ENCODE results near the gene FICD. TPM values are rescaled to one million over a fixed set of nuclear protein-coding genes. Genes with fewer than 3 reads are reported as not detected.
A peak's percentile ranks its signal among the peaks of the same experiment; 100 is the strongest.

The FICD gene
- total and polyA plus RNA-seq, 9 of the 15 experiments (the other 6 are each of a cell fraction or from before 2014, with no cell fraction given) = 0.88 to 4.5 (median 1.9) TPM

GRCh38 chr12:108519558-108519957 lies 4.5 kb downstream of the FICD start:
- no peaks in the 10 kb centered on the region for H3K9me3 ChIP-seq (replicated peaks; ENCODE audit: control insufficient read depth, insufficient read depth, low read depth, low read length)
- DNase-seq (ENCODE audit: extremely low read depth in 1 of 4, low spot score in 3 of 4) = peak; percentile 38 to 59 (median 48)
- in situ Hi-C loops (cut with MboI) (no loop called here), intact Hi-C loops (cut with micrococcal nuclease) (loop anchor here (1.0 kb wide), 1 partner anchor 99 kb away; no protein-coding TSS in a partner anchor)
- H3K4me3 ChIP-seq = no peak overlapping the region
- TF ChIP-seq CTCF (IDR thresholded peaks at IDR 0.05 in 2 of 3, conservative IDR thresholded peaks at IDR 0.05 in 1 of 3; ENCODE audit: insufficient read depth in 2 of 3, low read depth in 1 of 3, low read length in 3 of 3) (peak; percentile 15 to 44 (median 43); a peak in 2 of 6 replicates), ZBTB12 (CRISPR knock-in tag; IDR thresholded peaks at IDR 0.05) (no peak), USF2 (CRISPR knock-in tag; IDR thresholded peaks at IDR 0.05) (peak; percentile 52; the same call in 1 of the 2 replicates), ZNF696 (CRISPR knock-in tag; conservative IDR thresholded peaks at IDR 0.05) (no peak), ZNF766 (CRISPR knock-in tag; conservative IDR thresholded peaks at IDR 0.05) (no peak)
- peaks cover 8 to 21% of the 10 kb centered on the region in 2 experiments; a peak in 4 of 5 replicates for H3K4me1 ChIP-seq (replicated peaks in 1 of 2; ENCODE audit: control insufficient read depth in 2 of 2, insufficient read depth in 2 of 2, low read length in 2 of 2)
- peaks cover 73% of the 10 kb centered on the region for H3K36me3 ChIP-seq (ENCODE audit: control insufficient read depth, insufficient read depth, low read length)
- peaks cover 8% of the 10 kb centered on the region for H3K79me2 ChIP-seq (ENCODE audit: control insufficient read depth, insufficient read depth, low read length)
- ChIA-PET POLR2A (interaction anchor here (0.7 kb wide), 1 partner anchor 18 kb away, joined by 4 read pairs; no protein-coding TSS in a partner anchor), CTCF (ENCODE audit: low intra/inter-chr PET ratio) (no interaction called here)
- no TSS peak for BruUV-seq (replicated peaks)
- ATAC-seq = peak; percentile 28
- FAIRE-seq = peak; percentile 73
- H2AFZ ChIP-seq (ENCODE audit: low read depth, low read length) = no peak overlapping the region
- no peak overlapping the region for H3K4me2 ChIP-seq (ENCODE audit: insufficient read depth, low read length)
- H3K27ac ChIP-seq (ENCODE audit: extremely low read depth, low read depth, low read length) = no peak overlapping the region
- H3K9ac ChIP-seq (ENCODE audit: insufficient read depth in 1 of 2, low read depth in 2 of 2, low read length in 2 of 2) = no peak overlapping the region
- H3K9me1 ChIP-seq (ENCODE audit: control insufficient read depth, insufficient read depth, low read length) = no peaks in the 10 kb centered on the region
- no peaks in the 10 kb centered on the region for H3K27me3 ChIP-seq (ENCODE audit: control insufficient read depth in 2 of 2, insufficient read depth in 2 of 2, low read length in 2 of 2)
- H4K20me1 ChIP-seq (replicated peaks; ENCODE audit: control insufficient read depth, insufficient read depth, low read length) = 0 out of 2 replicates have a peak, but pooled peaks cover 2% of the 10 kb centered on the region
- WGBS (ENCODE audit: insufficient coverage, low coverage, missing lambda C conversion rate) = 75% methylated on average over 4 of the region's 4 CpGs

All from K562 (cell line).